Muscle layer of duodenum (tissue), 2 donors: Measurements from ENCODE around the gene SMG9.

ENCODE experiments used
- H3K27ac ChIP-seq: one replicate; pipeline ENCODE4 v1.7.0; 2013; ENCODE audit warnings: mild to moderate bottlenecking, low read length
- H3K27me3 ChIP-seq: one replicate; pipeline ENCODE4 v1.7.0; 2013; ENCODE audit warnings: low read depth, mild to moderate bottlenecking, control low read depth, low read length
- H3K36me3 ChIP-seq, 2 donors: one replicate each; pipeline ENCODE4 v1.7.0; 2013; ENCODE audit warnings: low read length in 2 of 2, control low read depth in 1 of 2, mild to moderate bottlenecking in 1 of 2; ENCODE audit not compliant: insufficient read depth in 2 of 2, control insufficient read depth in 1 of 2
- H3K4me1 ChIP-seq, 2 donors: one replicate each; pipeline ENCODE4 v1.7.0; 2013; ENCODE audit warnings: low read length in 2 of 2, mild to moderate bottlenecking in 2 of 2, control low read depth in 1 of 2, moderate library complexity in 1 of 2; ENCODE audit not compliant: insufficient read depth in 2 of 2, control insufficient read depth in 1 of 2
- H3K4me3 ChIP-seq, 2 donors: one replicate each; pipeline ENCODE4 v1.7.0; 2013; ENCODE audit warnings: low read length in 2 of 2, low read depth in 1 of 2, mild to moderate bottlenecking in 1 of 2
- H3K9me3 ChIP-seq, 2 donors: one replicate each; pipeline ENCODE4 v1.7.0; 2013; ENCODE audit warnings: low read length in 2 of 2, control low read depth in 1 of 2, mild to moderate bottlenecking in 1 of 2; ENCODE audit not compliant: control insufficient read depth in 1 of 2
- donor health status: healthy.

The SMG9 gene

DNA sequence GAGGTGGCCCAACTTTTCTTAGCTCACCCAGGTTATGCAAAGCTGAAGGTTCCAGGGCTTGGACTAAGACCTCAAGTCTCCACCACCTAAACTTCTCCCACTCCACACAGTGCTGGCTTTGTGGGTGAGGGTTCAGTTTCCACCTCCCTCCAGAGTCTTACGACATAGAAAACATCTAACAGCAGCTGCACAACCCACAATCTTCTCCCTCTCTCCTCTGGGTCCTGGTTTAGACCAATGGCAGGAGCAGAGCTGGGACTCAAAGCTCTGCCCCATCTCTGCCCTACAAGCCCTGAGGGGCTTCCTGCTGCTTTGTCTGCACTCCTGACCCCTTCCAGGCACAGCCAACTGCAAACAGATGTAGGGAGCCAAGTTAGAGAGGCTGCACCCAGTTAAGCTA is 22.9 kb downstream of the SMG9 start:
- Histone ChIP-seq H3K4me3 (no peak overlapping the region), H3K27me3 (no peaks in the 10 kb centered on the region), H3K4me1 (no peaks in the 10 kb centered on the region), H3K9me3 (no peaks in the 10 kb centered on the region), H3K27ac (no peak overlapping the region), H3K36me3 (peaks cover 51 to 76% of the 10 kb centered on the region in 2 donors)

DNA sequence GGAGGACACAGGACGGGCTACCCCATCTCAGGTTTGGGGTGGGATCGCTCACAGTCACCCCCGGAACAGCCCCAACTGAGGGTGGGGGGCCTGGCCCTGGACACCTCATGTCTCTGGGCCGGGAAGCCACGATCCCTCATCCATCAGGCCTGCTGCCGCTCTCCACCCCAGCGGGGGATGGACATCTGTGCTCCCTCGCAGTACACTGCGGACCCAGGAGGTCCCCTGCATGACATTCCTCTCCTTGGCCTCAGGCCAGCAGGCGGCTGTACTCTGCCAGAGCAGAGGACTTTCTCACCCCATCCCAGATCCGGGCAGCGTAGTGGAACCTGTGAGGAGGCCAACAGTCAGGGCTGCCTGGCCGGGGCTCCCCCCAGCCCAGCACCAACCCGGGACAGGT is 23.4 kb downstream of the SMG9 start:
- peaks cover 47 to 71% of the 10 kb centered on the region in 2 donors for H3K36me3 ChIP-seq
- no peaks in the 10 kb centered on the region for H3K4me1 ChIP-seq
- H3K9me3 ChIP-seq: no peaks in the 10 kb centered on the region
- H3K27ac ChIP-seq: no peak overlapping the region
- no peaks in the 10 kb centered on the region for H3K27me3 ChIP-seq
- H3K4me3 ChIP-seq: no peak overlapping the region

DNA sequence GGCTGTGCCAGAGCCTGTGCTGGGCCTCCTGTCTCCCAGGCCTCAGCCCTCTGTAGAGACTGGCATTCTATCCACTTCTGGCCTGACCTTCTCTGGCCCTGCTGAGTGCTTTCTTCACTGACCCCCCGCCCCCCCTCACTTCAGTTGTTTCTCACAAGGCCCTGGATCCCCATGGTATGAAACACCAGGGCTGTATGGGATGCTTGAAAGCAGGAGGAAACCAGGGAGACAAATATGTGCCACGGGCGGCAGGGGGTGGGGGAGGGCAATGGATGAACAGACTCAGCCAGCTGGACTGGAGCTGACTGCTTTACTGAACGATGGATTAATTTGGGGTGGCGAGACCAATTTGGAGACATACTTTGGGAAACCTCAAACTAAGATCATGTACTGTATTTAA is 24.8 kb downstream of the SMG9 start:
- peaks cover 39 to 63% of the 10 kb centered on the region in 2 donors for H3K36me3 ChIP-seq
- H3K27ac ChIP-seq: no peak overlapping the region
- H3K4me3 ChIP-seq: no peak overlapping the region
- no peaks in the 10 kb centered on the region for H3K27me3 ChIP-seq
- no peaks in the 10 kb centered on the region for H3K9me3 ChIP-seq
- no peaks in the 10 kb centered on the region for H3K4me1 ChIP-seq

DNA sequence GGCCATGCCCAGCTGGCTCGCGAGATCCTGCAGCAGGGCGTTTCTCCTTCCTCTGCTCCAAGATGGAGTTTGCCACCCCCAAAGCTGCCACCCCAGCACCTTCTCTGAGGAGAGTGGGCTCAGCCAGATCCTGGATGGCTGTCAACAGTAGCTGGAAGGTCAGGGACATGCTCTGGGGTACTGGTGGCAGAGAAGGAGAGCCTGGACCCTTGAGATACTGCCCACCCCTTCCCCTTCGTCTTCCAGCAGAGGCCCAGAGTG is 27.2 kb downstream of the SMG9 start:
- Histone ChIP-seq H3K9me3 (no peaks in the 10 kb centered on the region), H3K27me3 (no peaks in the 10 kb centered on the region), H3K27ac (no peak overlapping the region), H3K4me3 (no peak overlapping the region), H3K36me3 (peaks cover 20 to 40% of the 10 kb centered on the region in 2 donors), H3K4me1 (no peaks in the 10 kb centered on the region)

DNA sequence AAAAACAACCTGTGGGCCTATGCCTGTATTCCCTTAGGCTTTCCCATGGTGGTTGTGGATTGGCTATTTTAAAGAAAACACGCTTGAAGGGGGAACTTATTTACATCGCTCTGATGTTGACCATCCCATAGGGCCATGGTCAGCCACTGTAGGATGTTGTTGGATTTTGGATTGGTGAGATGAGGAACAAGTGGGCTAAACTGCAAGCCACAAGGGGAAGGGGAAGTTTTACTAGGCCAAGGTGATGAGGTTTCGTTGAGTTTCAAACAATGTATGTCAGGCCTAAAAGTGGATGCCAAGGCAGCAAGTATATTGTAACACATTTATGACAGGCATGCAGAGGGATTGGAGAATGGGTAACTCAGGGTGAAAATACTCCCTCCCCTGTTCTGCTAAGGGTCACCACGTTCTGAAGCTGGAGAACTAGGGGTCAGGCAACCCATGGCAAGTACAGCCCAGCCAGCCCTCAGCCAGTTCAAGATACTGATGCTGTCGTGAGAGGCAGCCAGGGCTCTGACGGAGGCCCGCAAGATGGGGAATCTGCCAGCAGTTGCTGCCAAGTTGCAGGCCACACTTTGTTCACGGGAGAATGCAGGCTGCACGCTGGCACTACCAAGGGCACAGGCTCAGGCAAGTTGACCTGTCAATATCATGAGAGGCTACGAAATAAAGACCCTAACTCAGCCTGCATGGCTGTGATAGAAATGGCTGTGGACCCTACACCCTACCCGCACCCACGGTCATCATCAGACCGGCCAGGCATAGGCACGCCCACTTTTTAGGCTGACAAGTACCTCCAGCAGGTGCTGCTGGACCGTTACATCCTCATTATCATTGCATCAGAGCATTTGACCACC is 27.8 kb downstream of the SMG9 start:
- H3K4me3 ChIP-seq: no peak overlapping the region
- no peak overlapping the region for H3K27ac ChIP-seq
- no peaks in the 10 kb centered on the region for H3K9me3 ChIP-seq
- peaks cover 14 to 34% of the 10 kb centered on the region in 2 donors for H3K36me3 ChIP-seq
- no peaks in the 10 kb centered on the region for H3K4me1 ChIP-seq
- no peaks in the 10 kb centered on the region for H3K27me3 ChIP-seq

DNA sequence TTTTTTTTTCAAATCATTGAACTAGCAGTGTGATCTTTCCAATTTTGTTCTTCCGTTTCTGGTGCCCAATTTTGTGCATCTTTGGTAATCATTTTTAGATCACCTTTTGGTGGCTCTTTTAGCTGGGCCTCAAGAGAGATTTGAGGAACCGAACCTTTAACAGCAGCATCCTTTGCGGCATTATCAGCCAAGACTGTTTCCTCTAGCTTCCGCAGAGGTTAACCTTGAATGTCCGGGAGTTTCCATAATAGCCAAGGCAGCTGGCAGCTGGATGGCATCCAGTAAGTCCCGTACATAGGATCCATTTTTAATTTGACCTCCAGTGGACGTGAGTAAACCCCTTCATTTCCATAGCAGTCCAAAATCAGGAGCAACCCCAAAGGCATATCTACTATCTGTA is 29.3 kb downstream of the SMG9 start:
- Histone ChIP-seq H3K4me3 (no peak overlapping the region), H3K4me1 (no peaks in the 10 kb centered on the region), H3K9me3 (no peaks in the 10 kb centered on the region), H3K27ac (no peak overlapping the region), H3K36me3 (peaks cover 4 to 20% of the 10 kb centered on the region in 2 donors), H3K27me3 (no peaks in the 10 kb centered on the region)

DNA sequence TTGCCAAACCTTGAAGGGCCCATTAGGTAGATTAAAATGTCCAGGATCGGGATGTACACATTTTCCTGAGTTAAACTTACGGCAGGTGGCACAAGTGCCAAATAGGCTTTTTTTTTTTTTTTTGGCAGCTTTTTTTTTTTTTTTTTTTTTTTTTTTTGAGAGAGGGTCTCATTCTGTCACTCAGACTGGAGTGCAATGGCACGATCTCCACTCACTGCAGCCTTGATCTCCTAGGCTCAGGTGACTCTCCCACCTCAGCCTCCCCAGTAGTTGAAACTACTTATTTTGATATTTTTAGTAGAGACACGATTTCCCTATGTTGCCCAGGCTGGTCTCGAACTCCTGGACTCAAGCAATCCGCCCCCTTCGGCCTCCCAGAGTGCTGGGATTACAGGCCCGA is 29.9 kb downstream of the SMG9 start:
- H3K9me3 ChIP-seq: no peaks in the 10 kb centered on the region
- H3K27me3 ChIP-seq: no peaks in the 10 kb centered on the region
- H3K36me3 ChIP-seq: peaks cover 0 to 14% of the 10 kb centered on the region in 2 donors
- H3K27ac ChIP-seq: no peak overlapping the region
- no peak overlapping the region for H3K4me3 ChIP-seq
- no peaks in the 10 kb centered on the region for H3K4me1 ChIP-seq

DNA sequence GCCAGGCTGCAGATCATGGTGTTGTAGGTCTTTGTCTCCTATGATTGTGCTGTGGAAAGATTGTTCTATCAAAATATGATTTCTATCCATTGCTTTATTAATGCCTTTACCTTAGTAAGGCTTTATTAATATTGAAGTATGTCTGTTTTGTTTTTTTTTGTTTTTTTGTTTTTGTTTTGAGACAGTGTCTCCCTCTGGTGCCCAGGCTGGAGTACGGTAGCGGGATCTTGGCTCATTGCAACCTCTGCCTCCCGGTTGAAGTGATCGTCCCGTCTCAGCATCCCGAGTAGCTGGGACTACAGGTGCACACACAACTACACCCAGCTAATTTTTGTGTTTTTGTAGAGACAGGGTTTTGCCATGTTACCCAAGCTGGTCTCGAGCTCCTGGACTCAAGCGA is 31.2 kb downstream of the SMG9 start:
- Histone ChIP-seq H3K9me3 (no peaks in the 10 kb centered on the region), H3K4me1 (no peaks in the 10 kb centered on the region), H3K4me3 (no peak overlapping the region), H3K27me3 (no peaks in the 10 kb centered on the region), H3K27ac (no peak overlapping the region), H3K36me3 (peaks cover 0 to 1% of the 10 kb centered on the region in 2 donors)

DNA sequence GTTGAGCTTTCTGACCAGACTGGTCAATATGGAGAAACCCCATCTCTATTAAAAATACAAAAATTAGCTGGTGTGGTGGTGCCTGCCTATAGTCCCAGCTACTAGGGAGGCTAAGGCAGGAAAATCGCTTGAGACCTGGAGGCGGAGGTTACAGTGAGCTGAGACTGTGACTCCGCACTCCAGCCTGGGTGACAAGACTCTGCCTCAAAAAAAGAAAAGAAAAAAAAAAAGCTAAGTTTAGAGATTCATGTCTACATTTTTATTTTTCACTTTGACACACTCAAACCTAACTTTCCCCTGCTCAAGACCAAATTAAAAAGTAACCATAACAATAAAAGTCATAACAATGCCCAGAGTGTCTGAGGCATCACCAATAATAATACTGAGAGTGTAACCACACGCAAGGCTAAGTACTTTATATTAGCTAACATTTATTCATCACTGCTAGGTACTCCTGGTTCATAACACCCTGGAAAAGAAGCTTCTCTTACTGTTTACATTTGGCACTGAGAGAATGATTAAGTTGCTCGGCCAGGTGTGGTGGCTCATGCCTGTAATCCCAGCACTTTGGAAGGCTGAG is 33.2 kb downstream of the SMG9 start:
- no peak overlapping the region for H3K27ac ChIP-seq
- no peak overlapping the region for H3K4me3 ChIP-seq
- H3K36me3 ChIP-seq: no peaks in the 10 kb centered on the region
- H3K4me1 ChIP-seq: no peaks in the 10 kb centered on the region
- H3K27me3 ChIP-seq: no peaks in the 10 kb centered on the region
- no peaks in the 10 kb centered on the region for H3K9me3 ChIP-seq

DNA sequence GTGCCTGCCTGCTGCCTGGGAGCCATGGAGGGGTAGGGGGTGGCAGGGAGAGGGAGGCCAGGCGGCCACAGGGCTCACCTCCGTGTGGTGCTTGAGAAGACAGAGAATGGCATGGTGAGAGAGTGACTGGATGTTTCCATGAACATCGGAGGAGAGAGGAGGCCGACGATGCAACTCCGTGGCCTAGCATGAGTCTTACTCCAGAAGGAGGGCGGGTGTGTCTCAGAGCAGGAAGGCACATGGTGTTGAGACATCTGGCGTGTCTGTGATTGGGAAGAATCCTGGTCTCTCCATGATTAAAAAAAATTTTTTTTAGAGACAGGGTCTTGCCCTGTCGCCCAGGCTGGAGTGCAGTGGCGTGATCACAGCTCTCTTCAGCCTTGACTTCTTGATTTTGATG is 33.8 kb downstream of the SMG9 start:
- H3K27ac ChIP-seq: no peak overlapping the region
- H3K4me1 ChIP-seq: no peaks in the 10 kb centered on the region
- H3K4me3 ChIP-seq: no peak overlapping the region
- H3K36me3 ChIP-seq: no peaks in the 10 kb centered on the region
- no peaks in the 10 kb centered on the region for H3K9me3 ChIP-seq
- no peaks in the 10 kb centered on the region for H3K27me3 ChIP-seq

DNA sequence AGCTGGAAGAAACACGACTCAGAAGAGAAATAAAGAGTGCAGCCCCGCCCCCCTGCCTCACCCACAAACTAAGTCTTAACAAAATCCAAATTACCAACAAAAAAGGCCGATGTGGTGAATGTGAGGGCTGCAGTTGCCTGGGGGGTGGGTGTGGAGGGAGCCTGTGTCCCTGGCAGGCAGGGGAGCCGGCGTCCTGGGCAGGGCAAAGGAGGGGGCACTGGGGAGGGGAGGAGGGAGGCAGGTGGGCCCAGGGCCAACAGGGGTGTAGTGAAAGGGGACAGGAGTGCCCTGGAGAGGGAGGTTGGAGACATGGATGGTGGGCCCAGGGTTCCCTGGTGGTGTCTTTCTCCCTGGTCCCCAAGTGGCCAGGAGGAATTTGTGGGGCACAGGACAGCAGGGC is 34.8 kb downstream of the SMG9 start:
- Histone ChIP-seq H3K4me1 (no peaks in the 10 kb centered on the region), H3K27ac (no peak overlapping the region), H3K27me3 (no peaks in the 10 kb centered on the region), H3K9me3 (no peaks in the 10 kb centered on the region), H3K4me3 (no peak overlapping the region), H3K36me3 (no peaks in the 10 kb centered on the region)

DNA sequence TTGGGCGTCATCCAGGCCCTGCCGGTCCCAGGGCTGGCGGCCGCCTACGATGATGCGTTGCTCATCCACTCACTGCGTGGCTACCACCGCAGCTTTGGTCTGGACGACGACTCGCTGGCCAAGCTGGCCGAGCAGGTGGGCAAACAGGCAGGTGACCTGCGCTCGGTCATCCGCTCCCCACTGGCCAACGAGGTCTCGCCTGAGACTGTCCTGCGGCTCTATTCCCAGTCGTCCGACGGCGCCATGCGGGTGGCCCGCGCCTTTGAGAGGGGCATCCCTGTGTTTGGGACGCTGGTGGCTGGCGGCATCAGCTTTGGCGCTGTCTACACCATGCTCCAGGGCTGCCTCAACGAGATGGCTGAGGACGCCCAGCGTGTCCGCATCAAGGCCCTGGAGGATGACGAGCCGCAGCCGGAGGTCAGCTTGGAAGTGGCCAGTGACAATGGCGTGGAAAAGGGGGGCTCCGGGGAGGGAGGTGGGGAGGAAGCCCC is 35.3 kb downstream of the SMG9 start:
- no peaks in the 10 kb centered on the region for H3K9me3 ChIP-seq
- no peak overlapping the region for H3K27ac ChIP-seq
- H3K36me3 ChIP-seq: no peaks in the 10 kb centered on the region
- no peaks in the 10 kb centered on the region for H3K4me1 ChIP-seq
- no peaks in the 10 kb centered on the region for H3K27me3 ChIP-seq
- no peak overlapping the region for H3K4me3 ChIP-seq
